H9 (cell line): ENCODE results near the gene PTGFRN. TPM values are rescaled to one million over a fixed set of nuclear protein-coding genes. Genes with fewer than 3 reads are reported as not detected.

Experiments used
- DNase-seq: peaks from one replicate; pipeline ENCODE4 v3.0.0-alpha.2; 2017
- H2AFZ ChIP-seq: one replicate; pipeline ENCODE4 v1.6.1; 2013; ENCODE audit warnings: mild to moderate bottlenecking, low read length, control low read depth, moderate library complexity
- H2AK5ac ChIP-seq: 2 replicates; pipeline ENCODE4 v1.6.1; 2013; ENCODE audit warnings: low read length, control low read depth, mixed read lengths; ENCODE audit not compliant: insufficient read length
- H2BK120ac ChIP-seq: one replicate; pipeline ENCODE4 v1.6.1; 2013; ENCODE audit warnings: low read depth, mild to moderate bottlenecking, low read length, control low read depth, inconsistent platforms; ENCODE audit not compliant: poor library complexity, severe bottlenecking
- H2BK12ac ChIP-seq: 2 replicates; pipeline ENCODE4 v1.6.1; 2013; ENCODE audit warnings: low read length, control low read depth, mixed read lengths, low read depth; ENCODE audit not compliant: insufficient read length
- H2BK15ac ChIP-seq: 2 replicates; pipeline ENCODE4 v1.6.1; 2013; ENCODE audit warnings: low read depth, low read length, control low read depth
- H2BK20ac ChIP-seq: one replicate; pipeline ENCODE4 v1.6.1; 2013; ENCODE audit warnings: low read depth, mild to moderate bottlenecking, low read length, control low read depth, inconsistent platforms; ENCODE audit not compliant: poor library complexity, severe bottlenecking
- H2BK5ac ChIP-seq: 2 replicates; pipeline ENCODE4 v1.6.1; 2013; ENCODE audit warnings: low read length, control low read depth, mixed read lengths; ENCODE audit not compliant: insufficient read length
- H3K14ac ChIP-seq: 2 replicates; pipeline ENCODE4 v1.6.1; 2013; ENCODE audit warnings: low read length, control low read depth; ENCODE audit not compliant: insufficient read depth
- H3K18ac ChIP-seq: 2 replicates; pipeline ENCODE4 v1.6.1; 2013; ENCODE audit warnings: low read depth, mild to moderate bottlenecking, mixed read lengths, low read length, control low read depth; ENCODE audit not compliant: insufficient read length
- H3K23ac ChIP-seq: 2 replicates; pipeline ENCODE4 v1.6.1; 2013; ENCODE audit warnings: low read length, control low read depth, mixed read lengths, low read depth; ENCODE audit not compliant: insufficient read length
- H3K23me2 ChIP-seq: 2 replicates; pipeline ENCODE4 v1.6.1; 2013; ENCODE audit warnings: low read depth, mild to moderate bottlenecking, mixed read lengths, low read length, control low read depth; ENCODE audit not compliant: insufficient read length, poor library complexity, severe bottlenecking
- H3K27ac ChIP-seq: 2 replicates; pipeline ENCODE4 v1.5.1; 2013; ENCODE audit warnings: low read length, control low read depth, mixed read lengths, low read depth; ENCODE audit not compliant: insufficient read length
- H3K27me3 ChIP-seq: 2 replicates; pipeline ENCODE4 v1.6.1; 2013; ENCODE audit warnings: low read length, control low read depth, inconsistent platforms; ENCODE audit not compliant: insufficient read depth
- H3K4ac ChIP-seq: 2 replicates; pipeline ENCODE4 v1.6.1; 2013; ENCODE audit warnings: low read depth, mild to moderate bottlenecking, control low read depth, inconsistent platforms, low read length, moderate library complexity
- H3K4me1 ChIP-seq: 2 replicates; pipeline ENCODE4 v1.6.1; 2013; ENCODE audit warnings: low read length, control low read depth, inconsistent platforms; ENCODE audit not compliant: insufficient read depth
- H3K4me2 ChIP-seq: 2 replicates; pipeline ENCODE4 v1.6.1; 2013; ENCODE audit warnings: low read length, control low read depth, mixed read lengths; ENCODE audit not compliant: insufficient read length, insufficient read depth
- H3K56ac ChIP-seq: 2 replicates; pipeline ENCODE4 v1.6.1; 2013; ENCODE audit warnings: low read depth, mild to moderate bottlenecking, mixed read lengths, low read length, control low read depth; ENCODE audit not compliant: insufficient read length
- H3K79me1 ChIP-seq: 2 replicates; pipeline ENCODE4 v1.6.1; 2013; ENCODE audit warnings: low read depth, mild to moderate bottlenecking, moderate library complexity, low read length, control low read depth, inconsistent platforms; ENCODE audit not compliant: insufficient read depth, poor library complexity, severe bottlenecking
- H3K79me2 ChIP-seq: 2 replicates; pipeline ENCODE4 v1.6.1; 2013; ENCODE audit warnings: low read length, control low read depth, inconsistent platforms; ENCODE audit not compliant: insufficient read depth
- H3K9ac ChIP-seq: 2 replicates; pipeline ENCODE4 v1.6.1; 2013; ENCODE audit warnings: low read length, control low read depth, mixed read lengths; ENCODE audit not compliant: insufficient read length; ENCODE audit errors: extremely low read depth
- H3K9me3 ChIP-seq: one replicate; pipeline ENCODE4 v1.6.1; 2013; ENCODE audit warnings: low read depth, low read length, inconsistent platforms; ENCODE audit not compliant: control insufficient read depth
- H3T11ph ChIP-seq: one replicate; pipeline ENCODE4 v1.6.1; 2013; ENCODE audit warnings: mild to moderate bottlenecking, low read length, control low read depth, inconsistent platforms
- H4K20me1 ChIP-seq: one replicate; pipeline ENCODE4 v1.6.1; 2013; ENCODE audit not compliant: control insufficient read depth, insufficient read length, insufficient read depth
- H4K5ac ChIP-seq: 2 replicates; pipeline ENCODE4 v1.6.1; 2013; ENCODE audit warnings: low read depth, mild to moderate bottlenecking, mixed read lengths, low read length, control low read depth; ENCODE audit not compliant: insufficient read length
- H4K8ac ChIP-seq: replicated peaks from 2 replicates; pipeline ENCODE4 v1.6.1; 2013; ENCODE audit warnings: low read length, control low read depth, mixed read lengths, low read depth; ENCODE audit not compliant: insufficient read length
- H4K91ac ChIP-seq: 2 replicates; pipeline ENCODE4 v1.6.1; 2013; ENCODE audit warnings: low read depth, mild to moderate bottlenecking, moderate library complexity, mixed read lengths, low read length, control low read depth; ENCODE audit not compliant: insufficient read length
- H3K27ac Mint-ChIP-seq, 3 experiments: 2 replicates in 2 of 3; 3 replicates in 1 of 3; pipeline ENCODE4 v1.8.0; 2020 to 2021; ENCODE audit warnings: mixed read lengths in 3 of 3, mild to moderate bottlenecking in 1 of 3, moderate library complexity in 1 of 3
- H3K27me3 Mint-ChIP-seq: 2 replicates; pipeline ENCODE4 v1.8.0; 2021; ENCODE audit warnings: low read depth, mild to moderate bottlenecking, moderate library complexity, mixed read lengths
- H3K36me3 Mint-ChIP-seq, 3 experiments: 2 replicates in 2 of 3; 3 replicates in 1 of 3; pipeline ENCODE4 v1.8.0; 2020 to 2021; ENCODE audit warnings: low read depth in 3 of 3, mixed read lengths in 3 of 3; ENCODE audit not compliant: insufficient read depth in 1 of 3
- H3K4me1 Mint-ChIP-seq, 2 experiments: 2 replicates each; pipeline ENCODE4 v1.8.0; 2020; ENCODE audit warnings: mixed read lengths in 2 of 2
- H3K4me3 Mint-ChIP-seq, 2 experiments: 2 replicates in 1 of 2; 3 replicates in 1 of 2; pipeline ENCODE4 v1.8.0; 2020 to 2021; ENCODE audit warnings: mild to moderate bottlenecking in 2 of 2, mixed read lengths in 2 of 2, moderate library complexity in 1 of 2
- H3K9me3 Mint-ChIP-seq, 2 experiments: 2 replicates in 1 of 2; 3 replicates in 1 of 2; pipeline ENCODE4 v1.8.0; 2020; ENCODE audit warnings: mild to moderate bottlenecking in 2 of 2, mixed read lengths in 2 of 2, moderate library complexity in 1 of 2
- WGBS: extraction: QIAGEN DNeasy Blood & Tissue Kit; methylation state at CpG from one replicate; pipeline ENCODE4 v1.1.7; 2013; ENCODE audit warnings: missing lambda C conversion rate, low lambda C conversion rate, mixed read lengths; ENCODE audit not compliant: insufficient read length; ENCODE audit errors: extremely low coverage; 5-methylcytosine and 5-hydroxymethylcytosine counted together
- total RNA-seq: library from RNA; stranded (reverse); gene quantifications from 2 replicates; pipeline ENCODE4 v1.2.1, GENCODE V29; 2021
- TF ChIP-seq, protein P1 (sequence below): fragments of 200-600 bp; sonication (generic); conservative IDR thresholded peaks from 3 replicates; pipeline ENCODE4 v1.8.0; 2021; ENCODE audit warnings: antibody characterized with exemption, mild to moderate bottlenecking

Gene PTGFRN
- total RNA-seq, 1 experiment from 2014 or later = 26.3 TPM

DNA sequence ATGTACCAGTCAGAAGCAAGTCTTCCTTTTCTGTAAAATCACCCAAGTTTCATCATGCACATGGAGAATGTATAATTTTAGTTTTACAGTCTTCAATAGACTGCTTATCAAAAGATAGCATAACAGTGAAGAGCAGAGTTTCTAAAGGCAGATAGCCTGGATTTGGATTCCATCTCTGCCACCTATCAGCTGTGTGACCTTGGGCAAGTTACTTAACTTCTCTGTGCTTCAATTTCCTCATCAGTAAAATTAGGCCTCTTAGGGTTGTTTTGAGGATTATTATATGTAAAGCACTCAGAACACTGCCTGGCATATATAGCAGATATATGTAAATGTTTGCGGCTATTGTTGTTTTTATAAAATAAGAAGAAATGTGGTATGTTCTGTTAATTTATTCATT lies 38.9 kb downstream of the PTGFRN start:
- no peaks in the 10 kb centered on the region for H3K27me3 Mint-ChIP-seq
- no peaks in the 10 kb centered on the region for H4K20me1 ChIP-seq

More for the DNA sequence above, 38.9 kb downstream of the PTGFRN start:
- H3K4ac ChIP-seq = no peak overlapping the region
- no peak overlapping the region for H3K9ac ChIP-seq
- H3K18ac ChIP-seq = no peak overlapping the region
- Mint-ChIP-seq H3K9me3 (no peaks in the 10 kb centered on the region), H3K4me3 (no peak overlapping the region), H3K36me3 (peaks cover 6 to 46% (median 42%) of the 10 kb centered on the region in 3 experiments; a peak in 6 of 7 replicates), H3K4me1 (peaks cover 15 to 18% of the 10 kb centered on the region in 2 experiments), H3K27ac (no peak overlapping the region; a peak in 1 of 7 replicates)
- H2BK120ac ChIP-seq = no peak overlapping the region
- no peak overlapping the region for H3K27ac ChIP-seq
- H3K79me2 ChIP-seq = no peaks in the 10 kb centered on the region
- no peak overlapping the region for H3K14ac ChIP-seq
- peaks cover 3% of the 10 kb centered on the region for H3K23me2 ChIP-seq
- H3T11ph ChIP-seq = no peak overlapping the region
- H3K23ac ChIP-seq = no peak overlapping the region
- H2BK12ac ChIP-seq = no peak overlapping the region
- H2AK5ac ChIP-seq = no peak overlapping the region
- H2BK20ac ChIP-seq = no peak overlapping the region
- no peak overlapping the region for H4K8ac ChIP-seq
- TF ChIP-seq, protein P1, sequence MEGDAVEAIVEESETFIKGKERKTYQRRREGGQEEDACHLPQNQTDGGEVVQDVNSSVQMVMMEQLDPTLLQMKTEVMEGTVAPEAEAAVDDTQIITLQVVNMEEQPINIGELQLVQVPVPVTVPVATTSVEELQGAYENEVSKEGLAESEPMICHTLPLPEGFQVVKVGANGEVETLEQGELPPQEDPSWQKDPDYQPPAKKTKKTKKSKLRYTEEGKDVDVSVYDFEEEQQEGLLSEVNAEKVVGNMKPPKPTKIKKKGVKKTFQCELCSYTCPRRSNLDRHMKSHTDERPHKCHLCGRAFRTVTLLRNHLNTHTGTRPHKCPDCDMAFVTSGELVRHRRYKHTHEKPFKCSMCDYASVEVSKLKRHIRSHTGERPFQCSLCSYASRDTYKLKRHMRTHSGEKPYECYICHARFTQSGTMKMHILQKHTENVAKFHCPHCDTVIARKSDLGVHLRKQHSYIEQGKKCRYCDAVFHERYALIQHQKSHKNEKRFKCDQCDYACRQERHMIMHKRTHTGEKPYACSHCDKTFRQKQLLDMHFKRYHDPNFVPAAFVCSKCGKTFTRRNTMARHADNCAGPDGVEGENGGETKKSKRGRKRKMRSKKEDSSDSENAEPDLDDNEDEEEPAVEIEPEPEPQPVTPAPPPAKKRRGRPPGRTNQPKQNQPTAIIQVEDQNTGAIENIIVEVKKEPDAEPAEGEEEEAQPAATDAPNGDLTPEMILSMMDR = no peak
- H3K4me1 ChIP-seq = no peaks in the 10 kb centered on the region
- H3K79me1 ChIP-seq = no peaks in the 10 kb centered on the region
- H4K5ac ChIP-seq = no peak overlapping the region
- no peak overlapping the region for H2BK15ac ChIP-seq
- H2BK5ac ChIP-seq = no peak overlapping the region
- no CpG with 5 or more reads among the region's 1 CpG for WGBS
- no peak overlapping the region for H3K56ac ChIP-seq
- no peak overlapping the region for H4K91ac ChIP-seq
- no peak overlapping the region for H3K4me2 ChIP-seq
- H3K27me3 ChIP-seq = no peaks in the 10 kb centered on the region
- DNase-seq = no peak
- H3K9me3 ChIP-seq = no peaks in the 10 kb centered on the region
- H2AFZ ChIP-seq = no peak overlapping the region
